ENCODE measurements around the gene NDRG3.

The NDRG3 gene

DNA sequence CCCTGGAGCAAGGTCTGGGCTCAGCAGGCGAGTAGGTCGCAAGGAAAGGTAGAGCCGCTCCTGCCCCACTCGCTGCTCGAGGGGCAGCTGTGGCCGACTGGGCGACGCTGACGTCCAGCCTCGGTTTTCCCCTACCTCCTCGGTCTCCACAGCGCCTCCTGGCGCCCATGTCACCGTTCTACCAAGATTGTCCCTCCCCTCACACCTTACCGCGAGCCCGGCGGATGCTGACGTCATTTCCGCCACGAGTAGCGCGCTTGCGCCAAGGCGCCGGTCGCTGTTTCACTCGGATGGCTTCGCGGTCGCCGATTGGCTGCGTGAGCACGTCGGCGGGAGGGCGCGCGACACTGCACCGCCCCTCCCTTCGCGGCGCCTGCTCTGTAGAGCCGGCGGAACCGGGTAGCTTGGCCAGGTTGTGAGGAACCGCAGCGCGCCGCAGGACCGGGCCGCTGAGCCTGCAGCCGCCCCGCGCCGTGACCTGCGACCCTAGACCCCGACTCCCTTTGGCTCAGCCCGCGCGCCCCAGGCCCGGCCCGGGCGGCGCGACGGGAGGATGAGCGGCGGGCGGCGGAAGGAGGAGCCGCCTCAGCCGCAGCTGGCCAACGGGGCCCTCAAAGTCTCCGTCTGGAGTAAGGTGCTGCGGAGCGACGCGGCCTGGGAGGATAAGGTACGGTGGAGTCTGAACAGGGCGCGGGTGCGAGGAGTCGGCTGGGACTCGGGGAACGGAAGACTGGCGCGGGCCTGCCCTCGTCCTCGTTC lies 140.3 kb downstream of the NDRG3 start, which contains the start of gene RAB5IF:
TSS of gene RAB5IF (plus strand) at position 381 of the 759 bp plus-strand sequence. CDS start at position 554, 173 bp downstream.
- peak; percentile 99 for DNase-seq

DNA sequence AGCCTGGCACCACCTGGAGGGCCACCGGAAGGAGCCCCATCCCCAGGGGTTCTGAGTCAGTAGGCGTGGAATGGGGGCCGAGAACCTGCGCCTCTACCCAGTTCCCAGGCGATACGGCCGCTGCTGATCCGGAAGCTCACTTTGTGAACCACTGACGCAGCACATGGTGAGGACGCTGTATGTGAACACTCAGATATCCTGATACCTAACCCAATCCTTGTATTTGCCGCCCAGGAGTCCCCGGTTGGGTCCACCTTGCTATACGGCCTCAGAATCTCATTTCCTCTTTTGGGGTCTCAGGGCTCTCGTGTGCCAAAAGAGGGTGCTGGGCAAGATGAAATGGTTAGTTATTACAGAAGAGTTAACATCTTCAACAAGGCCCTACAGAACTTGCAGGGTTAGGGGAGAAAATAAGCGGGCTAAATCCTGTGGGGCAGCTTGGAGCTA lies 140.9 kb downstream of the NDRG3 start:
- DNase-seq: peak; percentile 83
